GM19467 (cell line): ENCODE measurements around the gene PTGES.

Experiments used
- ATAC-seq: cut with Tn5 transposase; IDR thresholded peaks from one replicate; pipeline ENCODE4 v1.9.1; 2021; ENCODE audit warnings: mild to moderate bottlenecking, moderate library complexity; ENCODE audit not compliant: unreplicated experiment

PTGES gene

DNA sequence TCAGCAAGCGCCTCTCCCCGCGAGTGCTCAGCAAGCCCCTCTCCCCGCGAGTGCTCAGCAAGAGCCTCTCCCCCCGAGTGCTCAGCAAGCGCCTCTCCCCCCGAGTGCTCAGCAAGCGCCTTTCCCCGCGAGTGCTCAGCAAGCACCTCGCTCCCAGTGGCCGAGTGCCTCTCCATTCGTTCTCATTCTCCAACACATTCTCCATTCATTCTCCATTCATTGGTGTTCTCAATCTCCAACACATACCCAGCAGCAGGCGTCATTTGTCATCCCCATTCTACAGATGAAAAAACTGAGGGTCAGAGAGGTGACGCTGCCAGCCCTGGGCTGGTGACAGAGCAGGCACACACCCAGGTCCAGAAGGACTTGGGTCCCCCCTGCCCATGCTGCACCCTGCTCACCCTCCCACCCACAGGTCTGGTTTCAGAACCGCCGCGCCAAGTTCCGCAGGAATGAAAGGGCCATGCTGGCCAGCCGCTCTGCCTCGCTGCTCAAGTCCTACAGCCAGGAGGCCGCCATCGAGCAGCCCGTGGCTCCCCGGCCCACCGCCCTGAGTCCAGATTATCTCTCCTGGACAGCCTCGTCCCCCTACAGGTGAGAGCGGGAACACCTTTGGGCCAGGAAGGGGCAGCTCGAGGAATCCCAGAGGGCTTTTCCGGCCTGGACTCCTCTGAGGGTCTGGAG, 32.5 kb downstream of the PTGES start:
- ATAC-seq = no peak

DNA sequence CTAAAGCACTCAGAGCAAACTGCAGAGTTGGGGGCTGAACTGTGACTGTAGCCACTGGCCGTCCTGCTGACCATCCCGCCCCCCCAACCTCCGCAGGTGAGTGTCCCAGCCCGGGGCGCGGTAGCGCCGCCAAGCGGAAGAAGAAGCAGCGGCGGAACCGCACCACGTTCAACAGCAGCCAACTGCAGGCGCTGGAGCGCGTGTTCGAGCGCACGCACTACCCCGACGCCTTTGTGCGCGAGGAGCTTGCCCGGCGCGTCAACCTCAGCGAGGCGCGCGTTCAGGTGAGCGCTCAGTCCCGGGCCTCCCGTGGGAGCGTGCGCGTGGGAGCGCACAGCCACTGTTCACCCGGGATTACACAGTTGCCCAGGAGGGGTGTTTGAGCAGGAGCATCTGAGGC, 33.7 kb downstream of the PTGES start:
- ATAC-seq = no peak

DNA sequence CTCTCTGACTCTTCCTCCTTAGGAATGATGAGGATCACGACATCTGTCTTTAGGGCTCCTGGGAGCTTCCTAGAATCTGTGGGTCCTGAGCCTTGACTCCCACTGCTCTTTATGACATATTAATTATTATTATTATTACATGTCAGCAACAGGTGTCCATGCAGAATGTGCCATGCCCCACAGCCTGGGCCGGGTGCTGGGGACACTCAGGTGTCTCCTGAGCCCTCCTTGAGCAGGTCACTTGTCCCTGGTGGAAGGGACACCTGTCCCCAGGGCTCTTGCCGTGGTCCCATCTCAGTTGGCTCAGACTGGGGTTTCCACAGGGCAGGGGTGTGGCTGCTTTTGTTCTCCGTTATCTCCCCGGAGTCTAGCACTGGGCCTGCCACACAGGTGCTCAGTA, 34.2 kb downstream of the PTGES start:
- ATAC-seq = no peak

DNA sequence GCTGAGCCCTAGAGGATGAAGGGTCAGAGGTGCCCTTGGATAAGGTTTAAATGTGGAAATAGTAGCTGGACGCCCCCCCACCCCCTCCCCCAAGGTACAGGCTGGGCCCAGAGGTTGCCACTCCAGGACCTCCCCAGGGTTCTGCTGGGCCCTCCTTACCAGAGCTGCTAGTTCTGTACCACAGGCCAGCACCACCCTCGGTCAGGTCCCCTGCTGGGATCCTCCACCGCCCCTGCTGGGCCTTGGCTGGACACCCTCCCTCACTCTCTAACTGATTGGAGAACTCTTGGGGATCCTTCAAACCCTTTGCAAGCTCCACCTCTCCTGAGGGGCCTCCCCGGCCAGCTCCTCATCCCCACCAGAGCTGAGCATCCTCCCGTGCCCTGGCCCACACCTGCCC, 34.9 kb downstream of the PTGES start:
- ATAC-seq = no peak

DNA sequence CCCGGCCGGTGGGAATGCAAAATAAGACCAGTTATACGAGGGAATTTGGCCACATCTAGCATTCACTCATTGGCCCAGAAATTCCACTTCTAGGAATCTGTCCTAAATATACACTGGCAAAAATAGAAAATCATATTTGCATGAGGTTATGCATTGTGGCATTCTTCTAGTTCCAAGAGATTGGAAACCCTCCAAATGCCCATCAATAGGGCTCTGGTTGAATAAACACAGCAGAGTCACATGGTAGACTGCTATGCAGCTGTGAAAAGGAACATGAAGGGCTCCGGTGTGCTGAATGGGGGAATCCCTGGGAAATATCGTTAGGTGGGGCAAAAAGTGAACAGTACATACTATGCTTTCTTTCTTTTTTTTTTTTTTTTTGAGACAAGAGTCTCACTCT, 36.8 kb downstream of the PTGES start:
- no peak for ATAC-seq

DNA sequence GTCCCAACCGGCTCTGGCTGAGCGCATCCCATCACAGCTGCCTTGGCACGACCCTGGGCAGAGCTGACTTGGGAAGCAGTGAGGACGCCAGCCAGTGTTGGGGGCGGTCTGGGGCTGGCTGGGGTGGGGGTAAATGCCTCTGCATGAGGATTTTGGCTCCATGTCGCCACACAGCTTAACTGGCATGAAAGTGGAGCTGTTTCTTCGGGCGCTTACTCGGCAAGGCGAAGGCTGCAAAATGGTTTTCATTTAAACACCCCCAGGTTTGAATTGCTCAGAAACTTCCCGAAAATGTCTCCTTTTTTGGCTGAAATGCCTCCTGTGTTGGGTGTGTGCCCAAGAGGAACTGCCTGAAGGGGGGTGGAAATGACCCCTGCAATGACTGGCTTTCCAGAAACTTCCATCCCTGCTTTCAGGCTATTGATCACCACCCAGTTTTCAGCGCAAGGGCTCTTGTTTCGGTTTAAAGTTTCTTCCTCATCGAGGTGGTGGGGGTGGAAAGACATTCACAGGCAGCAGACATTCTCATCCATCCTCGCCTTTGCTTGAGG, 38.3 kb downstream of the PTGES start:
- ATAC-seq = no peak

DNA sequence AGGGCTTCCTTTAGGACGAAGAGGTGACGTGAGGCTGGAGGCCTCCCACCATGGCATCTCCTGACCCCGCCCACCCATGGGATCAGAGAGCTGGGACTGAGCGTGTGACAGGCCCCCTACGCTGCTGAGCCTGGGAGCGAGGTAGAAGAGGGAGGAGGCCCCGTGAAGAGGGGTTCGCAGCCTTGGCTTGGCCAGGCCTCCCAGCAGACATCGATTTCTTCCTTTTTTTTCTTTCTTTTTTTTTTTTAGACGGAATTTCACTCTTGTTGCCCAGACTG, 39.5 kb downstream of the PTGES start:
- no peak for ATAC-seq

DNA sequence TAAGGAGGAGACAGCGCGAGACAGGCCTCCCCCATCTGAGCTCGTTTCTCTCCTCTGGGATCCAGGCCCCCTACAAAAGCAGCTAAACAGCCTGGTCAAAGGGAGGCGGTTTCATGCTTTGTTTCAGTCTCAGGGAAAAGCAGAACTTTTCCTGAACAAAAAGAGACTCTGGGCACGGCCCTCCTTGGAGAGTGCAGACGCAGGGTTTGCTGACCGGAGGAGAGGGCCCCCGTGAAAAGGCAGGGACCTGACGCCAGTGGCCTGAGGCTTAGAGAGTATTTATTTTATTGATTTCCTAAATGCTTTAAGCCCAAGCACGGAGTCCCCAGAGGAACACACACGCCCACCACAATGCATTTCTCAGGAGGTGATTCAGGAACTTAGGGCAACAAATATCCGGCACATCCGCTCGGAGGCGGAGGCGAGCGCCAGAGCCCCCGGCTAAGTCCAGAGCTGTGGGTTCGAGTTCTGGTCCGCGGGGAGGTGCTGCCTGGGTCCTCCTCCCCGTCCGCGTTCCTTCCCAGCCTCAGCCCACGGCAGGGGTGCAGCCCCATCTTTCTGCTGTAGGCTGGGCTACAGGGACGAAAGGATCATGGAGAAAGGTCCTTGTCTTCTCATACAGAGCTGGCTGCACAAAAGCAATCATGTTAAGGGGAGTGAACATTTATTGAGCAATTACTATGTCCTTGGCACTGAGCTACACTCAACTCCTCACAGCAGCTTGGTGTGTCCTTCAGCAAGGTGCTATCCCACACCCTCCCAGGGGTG, 40.0 kb downstream of the PTGES start:
- no peak for ATAC-seq

DNA sequence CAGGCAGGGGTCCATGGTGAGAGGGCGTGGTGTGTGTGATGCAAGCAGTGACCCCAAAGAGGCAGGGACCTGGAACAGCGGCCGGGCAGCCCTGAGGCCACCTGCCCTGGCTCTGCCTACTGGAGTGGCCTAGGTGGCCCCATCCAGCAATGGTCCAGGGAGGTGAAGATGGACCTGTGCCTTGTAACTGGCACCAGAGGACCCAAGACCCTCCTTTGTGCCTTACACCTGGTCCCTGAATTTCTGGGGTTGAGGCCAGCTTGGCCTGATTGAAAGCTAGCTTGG, 42.7 kb downstream of the PTGES start:
- no peak for ATAC-seq

DNA sequence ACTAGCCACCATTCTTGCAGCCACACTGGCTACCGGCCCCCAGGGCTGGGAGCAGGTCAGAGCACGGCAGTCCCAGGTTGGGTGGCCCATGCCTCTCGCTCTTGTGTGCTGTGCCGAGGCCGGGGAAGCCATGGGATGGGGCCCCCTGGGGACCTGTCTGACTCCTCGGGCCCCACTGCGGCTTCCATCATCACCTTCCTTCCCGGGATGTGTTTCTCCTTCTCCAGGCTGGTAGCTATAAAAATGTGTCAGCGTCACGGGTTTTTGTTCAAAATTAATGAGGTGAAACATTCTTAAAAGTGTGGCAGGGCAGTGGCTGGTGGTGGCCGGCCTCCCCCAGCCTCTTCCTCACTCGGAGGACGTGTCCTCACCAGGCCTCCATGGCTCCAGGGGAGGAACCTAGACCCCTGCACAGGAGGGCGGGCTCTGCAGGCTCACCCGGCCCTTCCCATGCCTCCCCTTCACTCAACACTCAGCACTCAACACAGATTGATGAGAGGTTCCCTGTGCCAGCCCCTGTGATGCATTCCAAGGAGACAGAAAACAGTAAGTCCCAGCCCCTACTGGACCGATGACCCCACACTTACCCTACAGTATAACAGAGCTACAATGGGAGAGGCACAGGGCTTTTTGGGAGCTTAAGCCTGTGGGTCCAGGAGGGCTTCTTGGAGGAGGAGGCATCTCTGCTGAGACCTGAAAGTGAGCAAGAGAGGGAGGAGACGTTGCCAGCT, 43.2 kb downstream of the PTGES start:
- ATAC-seq = no peak

DNA sequence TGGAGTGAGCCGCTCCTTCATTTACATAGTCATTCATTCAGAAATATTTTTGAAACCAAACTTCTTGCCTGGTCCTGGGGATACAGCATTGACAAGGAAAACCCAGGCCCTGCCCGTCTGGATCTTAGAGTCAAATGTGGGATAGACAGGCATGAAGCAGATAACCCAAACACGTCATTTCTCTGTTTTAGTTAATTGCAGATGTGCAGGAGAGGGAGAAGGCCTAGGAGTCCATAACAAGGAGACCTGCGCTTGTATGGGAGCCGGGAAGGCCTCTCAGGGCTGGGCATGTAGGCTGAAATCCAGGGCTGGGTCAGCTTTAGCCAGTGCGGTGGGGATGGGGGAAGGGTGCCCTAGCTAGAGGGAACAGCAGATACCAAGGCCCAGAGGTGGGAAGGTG, 44.0 kb downstream of the PTGES start:
- no peak for ATAC-seq

DNA sequence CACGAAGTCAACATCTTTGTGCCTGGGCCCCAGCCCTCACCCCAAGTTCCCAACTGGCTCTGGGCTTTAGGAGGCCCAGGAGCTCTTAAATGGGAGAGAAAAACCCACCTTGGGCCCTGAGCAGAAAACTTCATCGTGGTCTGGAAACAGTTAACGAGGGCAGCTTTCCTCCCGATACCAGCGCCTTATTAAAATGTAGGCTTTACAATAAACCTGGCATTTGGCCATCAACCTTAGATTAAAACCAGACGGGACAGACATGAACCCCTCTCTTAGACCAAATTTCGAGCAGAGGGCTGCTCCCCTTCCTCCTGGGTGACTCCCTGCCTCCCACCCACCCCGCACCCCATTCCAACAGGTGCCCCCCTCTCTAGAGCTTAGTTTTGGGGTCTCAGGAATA, 48.0 kb downstream of the PTGES start:
- ATAC-seq = no peak

DNA sequence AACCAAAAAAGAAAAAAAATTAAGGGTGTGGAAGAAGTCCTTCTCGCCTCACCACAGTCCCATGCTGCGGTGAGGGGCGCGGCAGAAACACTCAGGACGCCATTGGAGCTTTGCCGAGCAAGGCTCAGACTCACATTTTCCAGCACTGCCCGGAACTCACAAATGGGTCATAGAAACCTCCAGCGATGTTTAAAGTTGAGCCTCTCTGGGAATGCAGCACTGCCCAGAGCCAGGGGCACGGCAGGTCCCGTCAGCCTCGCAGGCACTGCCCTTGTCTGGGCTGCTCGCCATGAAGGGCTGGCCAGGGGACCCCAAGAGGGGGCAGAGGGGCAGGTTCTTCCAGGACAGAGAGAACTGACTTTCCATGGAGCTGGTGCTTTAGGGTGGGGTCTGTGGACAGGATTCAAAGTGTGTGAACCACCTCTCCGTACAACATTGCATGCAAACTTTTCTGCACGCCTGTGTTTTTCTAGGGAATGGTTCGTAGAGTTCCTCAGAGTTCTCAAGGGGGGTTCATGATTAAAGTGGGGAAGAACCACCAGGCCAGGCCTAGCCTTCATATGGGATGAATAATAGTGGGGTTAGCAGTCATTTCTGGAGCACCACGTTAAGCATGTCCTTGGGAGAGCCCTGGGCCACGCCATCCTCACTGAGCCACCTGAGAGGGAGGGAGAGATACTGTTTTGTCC, 49.0 kb downstream of the PTGES start:
- ATAC-seq = no peak

DNA sequence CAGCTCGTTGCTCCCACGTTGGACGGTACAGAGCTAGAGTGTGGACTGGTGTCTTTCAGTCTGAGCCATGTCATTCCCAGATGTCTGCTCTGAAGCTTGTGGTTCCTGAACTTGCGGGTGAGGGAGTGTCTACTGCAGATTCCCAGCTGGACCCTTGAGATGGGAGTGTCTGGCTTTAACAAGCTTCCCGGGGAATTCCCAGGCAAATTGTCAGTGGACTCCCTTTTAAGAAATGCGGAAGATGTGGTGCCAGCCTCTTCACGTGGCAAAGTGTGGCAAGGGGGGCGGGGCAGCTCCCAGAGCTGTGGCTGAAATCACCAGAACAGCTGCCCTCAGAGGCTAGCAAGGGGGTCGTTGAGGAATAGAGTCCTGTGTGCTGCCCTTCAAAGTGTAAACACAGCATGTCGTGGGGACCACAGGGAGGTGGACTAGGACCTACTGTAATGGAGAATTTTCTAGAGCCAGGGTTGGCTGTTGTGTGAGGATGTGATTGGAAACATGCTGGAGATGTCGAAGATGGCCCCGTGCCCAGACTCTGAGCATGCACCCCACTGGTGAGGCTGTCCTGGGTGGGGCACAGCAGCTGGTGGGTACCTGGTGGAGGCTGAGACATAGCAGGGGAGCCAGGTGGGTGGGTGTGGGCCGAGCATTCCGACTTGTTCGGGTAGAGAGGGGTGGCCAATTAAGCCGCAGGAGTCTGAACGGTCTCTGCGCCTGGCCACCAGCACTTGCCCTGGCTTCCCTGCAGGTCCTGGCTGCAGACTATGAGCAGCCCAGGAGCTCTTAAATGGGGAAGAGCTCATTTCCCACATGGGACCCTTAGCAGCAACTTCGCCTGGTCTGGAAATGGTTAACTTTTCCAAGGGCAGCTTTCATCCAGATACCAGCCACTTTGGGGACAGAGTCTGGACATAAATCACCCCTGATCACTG, 50.0 kb downstream of the PTGES start:
- ATAC-seq = no peak

DNA sequence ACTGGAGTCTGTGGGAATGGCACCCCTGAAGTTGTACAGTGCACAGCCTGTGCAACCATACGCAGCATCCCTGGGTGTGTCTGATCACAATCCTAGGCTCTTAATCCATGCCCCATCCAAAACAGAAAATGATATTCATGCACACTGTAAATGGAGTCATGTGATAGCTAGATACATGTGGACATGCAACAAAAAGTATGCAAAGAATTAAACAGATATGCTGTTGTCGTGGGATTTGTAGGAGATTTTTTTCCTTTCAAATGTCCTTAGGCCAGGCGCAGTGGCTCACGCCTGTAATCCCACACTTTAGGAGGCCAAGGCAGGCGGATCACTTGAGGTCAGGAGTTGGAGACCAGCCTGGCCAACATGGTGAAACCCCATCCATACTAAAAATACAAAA, 51.3 kb downstream of the PTGES start:
- ATAC-seq = no peak

DNA sequence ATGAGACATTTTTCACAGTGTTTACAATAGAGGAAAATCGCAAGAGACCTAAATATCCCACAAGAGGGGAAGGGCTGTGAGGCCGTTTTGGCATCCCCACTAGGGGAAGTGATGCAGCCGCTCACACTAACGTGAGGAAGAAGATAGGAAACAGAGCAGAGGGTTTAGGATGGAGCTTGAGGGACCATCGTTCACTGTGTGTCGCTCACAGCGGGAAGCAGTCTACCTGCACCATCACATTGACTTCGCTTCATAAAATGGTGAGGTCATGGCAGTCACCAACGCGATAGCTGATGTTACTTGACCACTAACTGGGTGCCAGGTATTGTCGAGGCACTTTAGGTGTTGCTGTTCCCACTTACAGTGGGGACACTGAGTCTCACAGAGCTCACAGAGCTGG, 51.8 kb downstream of the PTGES start:
- ATAC-seq = no peak

DNA sequence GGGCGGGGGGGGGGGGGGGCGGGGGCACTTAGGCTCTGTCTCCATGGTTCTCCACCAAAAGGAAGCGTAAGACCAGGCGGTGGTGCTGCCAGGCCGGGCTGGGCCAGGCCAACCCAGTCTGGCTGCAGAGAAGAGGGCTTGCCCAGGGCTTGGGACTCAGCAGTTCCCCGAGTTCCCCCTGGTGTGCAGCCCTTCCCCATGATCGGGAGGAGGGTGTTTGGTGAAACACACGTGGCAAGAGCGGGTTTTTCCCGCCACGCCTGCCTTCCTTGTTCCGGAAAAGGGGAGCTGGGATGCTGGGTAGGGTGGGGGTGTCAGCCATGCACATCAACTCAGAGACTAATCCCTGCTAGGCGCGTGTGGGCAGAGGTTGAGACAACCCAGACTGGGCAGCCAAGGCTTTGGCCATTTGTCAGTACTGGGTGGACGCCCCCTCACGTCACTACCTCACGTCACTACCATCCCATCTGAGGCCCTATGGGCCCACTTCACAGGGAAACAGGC, 54.5 kb downstream of the PTGES start:
- no peak for ATAC-seq

DNA sequence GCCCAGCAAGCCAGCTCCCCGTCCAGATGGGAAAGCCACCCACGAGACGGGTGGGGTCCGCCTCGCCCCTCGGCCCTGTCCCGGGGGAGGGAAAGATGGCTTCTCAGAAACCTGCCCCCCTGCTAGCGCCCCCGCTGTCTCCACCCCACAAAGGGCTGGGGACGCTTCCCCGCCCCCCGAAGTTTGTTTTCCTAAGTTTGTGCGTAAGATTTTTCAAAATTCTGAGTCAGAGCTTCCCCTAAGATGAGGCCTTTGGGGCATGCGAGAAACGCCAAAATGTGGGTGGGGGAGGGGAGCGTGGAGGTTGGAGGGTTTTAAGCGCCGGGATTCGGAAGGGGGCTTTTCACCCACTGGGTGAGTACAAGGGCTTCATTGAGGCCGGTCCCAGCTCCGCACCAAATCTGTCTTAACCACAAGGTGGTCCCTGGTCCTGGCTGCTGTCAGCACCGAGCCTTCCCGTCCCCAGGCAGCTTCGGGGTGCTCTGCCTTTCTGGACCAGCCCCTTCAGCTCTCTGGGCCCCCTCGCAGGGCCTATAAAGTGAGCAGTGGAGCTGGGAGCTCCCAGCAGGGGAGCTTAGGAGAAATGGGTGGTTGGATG, 55.1 kb downstream of the PTGES start:
- ATAC-seq = no peak

DNA sequence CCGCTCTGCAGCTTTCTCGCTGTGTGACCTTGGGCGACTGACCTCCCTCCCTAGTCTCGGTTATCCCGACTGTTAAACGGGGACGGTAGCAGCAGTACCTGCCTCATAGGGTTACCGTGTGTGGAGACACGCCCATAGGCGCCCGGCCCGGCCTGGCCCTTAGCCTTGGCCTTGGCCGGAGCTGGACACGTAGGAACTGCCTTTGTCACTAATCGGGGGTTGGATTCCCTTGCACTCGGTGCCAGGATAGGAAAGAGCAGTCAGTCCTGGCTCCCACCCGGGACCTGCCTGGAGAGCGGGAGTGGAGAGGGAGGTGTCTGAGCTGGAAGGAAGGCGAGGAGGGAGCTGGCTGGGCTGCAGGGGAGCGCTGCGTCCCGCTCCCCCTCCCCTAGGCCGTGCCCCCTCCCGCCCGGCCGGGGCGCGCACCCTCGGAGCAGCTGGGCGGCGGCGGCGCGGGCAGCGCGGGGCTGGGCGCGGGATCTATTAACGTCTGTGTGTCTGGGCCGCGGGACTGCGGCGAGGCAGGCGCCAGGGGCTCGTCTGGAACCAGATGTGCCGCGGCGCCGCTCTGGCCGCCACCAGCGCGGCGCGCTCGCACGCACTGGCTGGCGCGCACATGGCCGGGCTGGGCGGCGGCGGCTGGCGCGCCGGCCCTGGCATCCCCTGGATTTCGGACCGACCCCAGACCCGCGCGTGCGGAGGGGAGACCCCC, 55.7 kb downstream of the PTGES start:
- ATAC-seq = no peak
